Left lung (tissue), 10 donors: ENCODE results near the gene XPR1. TPM values are rescaled to one million over a fixed set of nuclear protein-coding genes. Genes with fewer than 3 reads are reported as not detected.

Source experiments
- ATAC-seq: fragments of 200-7000 bp; cut with Tn5 transposase; one replicate; pipeline ENCODE4 v1.9.1; 2020; ENCODE audit warnings: moderate library complexity
- DNase-seq, 4 donors: peaks; one replicate each; pipeline ENCODE4 v3.0.0-alpha.2; 2013 to 2020
- H3K27ac ChIP-seq, 2 donors: fragments of 200-600 bp; sonication (generic) in 1 of 2; one replicate each; pipeline versions ENCODE4 v1.5.0 to v1.8.0; 2020 to 2021
- H3K27me3 ChIP-seq, 2 donors: fragments of 200-600 bp; sonication (generic) in 1 of 2; one replicate each; pipeline versions ENCODE4 v1.5.0 to v1.8.0; 2020 to 2021
- H3K36me3 ChIP-seq, 2 donors: fragments of 200-600 bp; sonication (generic) in 1 of 2; one replicate each; pipeline versions ENCODE4 v1.5.0 to v1.8.0; 2020 to 2021
- H3K4me1 ChIP-seq, 2 donors: fragments of 200-600 bp; one replicate each; pipeline ENCODE4 v1.8.0; 2021
- H3K4me3 ChIP-seq, 2 donors: fragments of 200-600 bp; sonication (generic) in 1 of 2; one replicate each; pipeline versions ENCODE4 v1.5.0 to v1.8.0; 2020 to 2021; ENCODE audit warnings: mild to moderate bottlenecking in 1 of 2
- H3K9me3 ChIP-seq, 2 donors: fragments of 200-600 bp; sonication (generic) in 1 of 2; one replicate each; pipeline versions ENCODE4 v1.5.0 to v1.8.0; 2020 to 2021
- intact Hi-C, 2 donors: fragments of 100-400 bp; cut with DNase I; formaldehyde crosslinking; loops; one replicate each; pipeline versions ENCODE4 v1.11.2 to v1.14.2; 2022
- polyA plus RNA-seq, 6 donors: library from polyadenylated mRNA; unstranded; fragments of 120-200 nt; gene quantifications; one replicate each; pipeline ENCODE4 v1.2.1, GENCODE V29; 2013; ENCODE audit not compliant: insufficient read length in 6 of 6
- total RNA-seq, 2 donors: library from RNA; stranded (reverse); fragmentation: NEBNext Ultra II Directional; extraction: Animal tissue kit (Norgen Biotek cat#: 25700); gene quantifications; one replicate each; pipeline ENCODE4 v1.2.1, GENCODE V29; 2021
- TF ChIP-seq, protein P1 (sequence below), 2 donors: fragments of 200-600 bp; sonication (generic) in 1 of 2; IDR thresholded peaks; one replicate each; pipeline versions ENCODE4 v1.5.0 to v1.8.0; 2021; ENCODE audit warnings: antibody characterized with exemption in 2 of 2
- donor health status: DM: no; HTN: yes; CAD: no.
- donor health status: DM: no; HTN: no; CAD: no.

The XPR1 gene
- total and polyA plus RNA-seq, 8 donors, result 24.6 to 34.2 (median 27.8) TPM

DNA sequence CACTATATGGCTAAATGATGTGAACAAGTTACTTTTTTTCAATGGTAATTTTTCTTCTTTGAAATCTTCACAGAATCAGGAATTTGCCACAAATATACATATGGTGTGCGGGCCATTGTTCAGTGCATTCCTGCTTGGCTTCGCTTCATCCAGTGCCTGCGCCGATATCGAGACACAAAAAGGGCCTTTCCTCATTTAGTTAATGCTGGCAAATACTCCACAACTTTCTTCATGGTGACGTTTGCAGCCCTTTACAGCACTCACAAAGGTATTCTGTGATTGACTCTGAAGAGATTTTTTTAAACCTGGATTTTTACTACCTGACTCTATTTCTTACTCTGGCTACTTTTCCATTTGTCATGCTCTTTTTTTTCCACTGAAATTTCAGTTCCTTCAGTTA lies 204.6 kb downstream of the XPR1 start:
- Histone ChIP-seq H3K4me1 (no peaks in the 10 kb centered on the region), H3K36me3 (peaks cover 0 to 32% of the 10 kb centered on the region in 2 donors), H3K27me3 (no peaks in the 10 kb centered on the region), H3K4me3 (no peak overlapping the region), H3K9me3 (peaks cover 0 to 21% of the 10 kb centered on the region in 2 donors), H3K27ac (no peak overlapping the region)
- intact Hi-C loops, result no loop called here
- ATAC-seq, result no peak
- DNase-seq, result no peak
- TF ChIP-seq, protein P1, sequence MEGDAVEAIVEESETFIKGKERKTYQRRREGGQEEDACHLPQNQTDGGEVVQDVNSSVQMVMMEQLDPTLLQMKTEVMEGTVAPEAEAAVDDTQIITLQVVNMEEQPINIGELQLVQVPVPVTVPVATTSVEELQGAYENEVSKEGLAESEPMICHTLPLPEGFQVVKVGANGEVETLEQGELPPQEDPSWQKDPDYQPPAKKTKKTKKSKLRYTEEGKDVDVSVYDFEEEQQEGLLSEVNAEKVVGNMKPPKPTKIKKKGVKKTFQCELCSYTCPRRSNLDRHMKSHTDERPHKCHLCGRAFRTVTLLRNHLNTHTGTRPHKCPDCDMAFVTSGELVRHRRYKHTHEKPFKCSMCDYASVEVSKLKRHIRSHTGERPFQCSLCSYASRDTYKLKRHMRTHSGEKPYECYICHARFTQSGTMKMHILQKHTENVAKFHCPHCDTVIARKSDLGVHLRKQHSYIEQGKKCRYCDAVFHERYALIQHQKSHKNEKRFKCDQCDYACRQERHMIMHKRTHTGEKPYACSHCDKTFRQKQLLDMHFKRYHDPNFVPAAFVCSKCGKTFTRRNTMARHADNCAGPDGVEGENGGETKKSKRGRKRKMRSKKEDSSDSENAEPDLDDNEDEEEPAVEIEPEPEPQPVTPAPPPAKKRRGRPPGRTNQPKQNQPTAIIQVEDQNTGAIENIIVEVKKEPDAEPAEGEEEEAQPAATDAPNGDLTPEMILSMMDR (IDR thresholded peaks at IDR 0.05), result no peak

DNA sequence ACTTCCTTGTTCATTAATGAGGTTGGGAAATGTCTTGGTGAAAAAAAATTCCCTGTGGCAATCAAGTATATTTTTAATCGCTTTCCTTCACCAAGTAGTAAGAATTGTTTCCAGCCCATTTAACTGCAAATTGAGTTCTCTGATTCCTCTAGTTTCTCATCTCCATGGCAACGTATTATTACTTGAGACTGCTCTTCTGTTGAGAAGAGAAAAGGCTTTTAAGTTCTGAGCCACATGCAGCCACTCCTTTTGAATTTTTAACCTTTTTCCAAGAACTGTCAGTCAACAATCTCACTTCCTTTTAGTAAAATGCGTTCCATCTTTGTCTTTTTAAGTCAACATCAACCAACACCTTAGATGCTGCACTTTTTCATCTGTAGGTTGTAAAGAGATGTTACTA lies 205.2 kb downstream of the XPR1 start:
- Histone ChIP-seq H3K4me1 (no peaks in the 10 kb centered on the region), H3K27ac (no peak overlapping the region), H3K9me3 (peaks cover 0 to 17% of the 10 kb centered on the region in 2 donors), H3K27me3 (no peaks in the 10 kb centered on the region), H3K4me3 (no peak overlapping the region), H3K36me3 (peaks cover 0 to 32% of the 10 kb centered on the region in 2 donors)
- TF ChIP-seq, protein P1 (IDR thresholded peaks at IDR 0.05), result no peak
- DNase-seq (no peak), ATAC-seq (no peak)
- intact Hi-C loops, result no loop called here

DNA sequence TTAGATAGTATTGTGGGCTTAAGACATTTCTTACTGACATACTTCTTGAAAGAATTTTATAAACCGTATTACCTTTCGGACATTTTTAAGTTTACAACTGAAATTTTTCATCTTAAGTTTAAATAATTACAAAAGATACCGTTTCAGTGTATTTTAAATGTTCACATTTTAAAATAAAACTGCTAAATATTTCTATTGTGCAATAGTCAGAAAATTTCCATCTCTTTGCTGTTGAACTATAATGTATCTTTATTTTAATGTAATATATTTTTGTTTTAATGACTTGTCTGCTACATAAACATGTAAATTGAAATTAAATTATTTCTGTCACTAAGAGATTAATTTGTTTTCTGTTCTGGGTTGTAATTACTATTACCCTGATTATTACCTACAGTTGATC lies 206.7 kb downstream of the XPR1 start:
- ATAC-seq (no peak), DNase-seq (no peak)
- TF ChIP-seq, protein P1 (IDR thresholded peaks at IDR 0.05), result no peak
- H3K27ac ChIP-seq, result no peak overlapping the region
- peaks cover 0 to 24% of the 10 kb centered on the region in 2 donors for H3K36me3 ChIP-seq
- peaks cover 0 to 5% of the 10 kb centered on the region in 2 donors for H3K9me3 ChIP-seq
- H3K4me1 ChIP-seq, result no peaks in the 10 kb centered on the region
- H3K27me3 ChIP-seq, result no peaks in the 10 kb centered on the region
- intact Hi-C loops, result no loop called here
- no peak overlapping the region for H3K4me3 ChIP-seq

DNA sequence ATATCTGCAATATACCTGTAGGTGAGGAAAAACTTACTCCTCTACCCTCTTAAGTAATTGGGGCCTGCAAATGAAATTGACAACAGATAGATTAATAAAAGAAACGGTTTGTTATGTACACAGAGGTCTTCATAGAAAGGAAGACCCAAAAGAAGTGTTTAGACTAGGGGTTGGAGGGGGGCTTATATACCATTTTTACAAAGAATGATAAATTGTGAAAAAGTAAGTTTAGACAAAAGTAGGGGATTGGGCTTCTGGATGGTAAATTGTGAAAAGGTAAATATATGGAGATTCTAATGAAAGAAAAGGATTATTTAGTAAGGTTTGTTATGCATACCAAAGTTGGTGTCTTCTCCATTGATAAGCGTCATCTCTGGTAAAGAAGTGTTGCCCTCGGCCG lies 207.7 kb downstream of the XPR1 start:
- H3K4me3 ChIP-seq, result no peak overlapping the region
- H3K9me3 ChIP-seq, result peaks cover 0 to 3% of the 10 kb centered on the region in 2 donors
- H3K27ac ChIP-seq, result no peak overlapping the region
- intact Hi-C loops, result no loop called here
- no peaks in the 10 kb centered on the region for H3K4me1 ChIP-seq
- H3K36me3 ChIP-seq, result peaks cover 0 to 18% of the 10 kb centered on the region in 2 donors
- DNase-seq (no peak), ATAC-seq (no peak)
- TF ChIP-seq, protein P1 (IDR thresholded peaks at IDR 0.05), result no peak
- no peaks in the 10 kb centered on the region for H3K27me3 ChIP-seq

DNA sequence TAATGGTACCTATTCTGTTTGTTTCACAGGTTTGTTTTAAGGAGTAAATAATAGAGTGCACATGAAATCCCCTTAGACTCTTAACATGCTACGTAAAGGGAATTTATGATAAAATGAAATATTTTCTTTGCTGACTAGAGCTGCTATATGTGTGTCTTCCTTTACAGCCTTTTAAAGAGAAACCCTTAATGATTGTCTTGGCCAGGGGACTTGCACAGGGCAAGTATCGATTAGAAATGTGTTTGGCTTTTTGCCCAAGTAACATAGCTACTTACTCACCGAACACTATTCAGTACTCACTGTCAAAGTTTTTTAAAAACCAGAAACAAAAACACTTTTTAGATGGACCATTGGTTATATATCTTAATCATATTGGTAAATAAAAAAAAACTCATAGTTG lies 209.6 kb downstream of the XPR1 start:
- TF ChIP-seq, protein P1 (IDR thresholded peaks at IDR 0.05), result no peak
- intact Hi-C loops, result no loop called here
- DNase-seq, result no peak
- no peak overlapping the region for H3K27ac ChIP-seq
- no peaks in the 10 kb centered on the region for H3K27me3 ChIP-seq
- H3K4me3 ChIP-seq, result no peak overlapping the region
- H3K4me1 ChIP-seq, result no peaks in the 10 kb centered on the region
- peaks cover 0 to 3% of the 10 kb centered on the region in 2 donors for H3K9me3 ChIP-seq
- ATAC-seq, result no peak
- H3K36me3 ChIP-seq, result peaks cover 0 to 5% of the 10 kb centered on the region in 2 donors
